SU-DHL-6 (cell line): ENCODE results near the gene SNX9.
"Not testable (repeated sequence)": the region's sequence is repeated elsewhere in the genome, so short reads cannot be mapped to it uniquely, and the experiment has no call there.

Experiments
- H2AFZ ChIP-seq: fragments of 200-600 bp; sonication (generic); 2 replicates; pipeline ENCODE4 v1.6.1; 2014; ENCODE audit warnings: low read depth, mild to moderate bottlenecking, moderate library complexity, mixed read lengths, antibody characterized with exemption, low read length; ENCODE audit not compliant: severe bottlenecking
- H3F3A ChIP-seq: fragments of 200-600 bp; shearing (Covaris generic); 2 replicates; pipeline ENCODE4 v1.6.0; 2016; ENCODE audit warnings: antibody characterized with exemption, mild to moderate bottlenecking; ENCODE audit not compliant: insufficient read depth
- H3K27ac ChIP-seq: fragments of 200-600 bp; sonication (generic); 2 replicates; pipeline ENCODE4 v1.5.1; 2016; ENCODE audit warnings: low read depth, mild to moderate bottlenecking, low read length, moderate library complexity, mixed read lengths
- H3K27me3 ChIP-seq: fragments of 200-600 bp; sonication (generic), shearing (Covaris generic); 2 replicates; pipeline ENCODE4 v1.6.0; 2014; ENCODE audit warnings: mild to moderate bottlenecking, low read length
- H3K36me3 ChIP-seq: fragments of 200-600 bp; sonication (generic); 2 replicates; pipeline ENCODE4 v1.6.1; 2014; ENCODE audit warnings: mild to moderate bottlenecking, low read length, mixed read lengths
- H3K4me2 ChIP-seq: fragments of 300-600, 200-600 bp; shearing (Covaris generic), sonication (generic); 2 replicates; pipeline ENCODE4 v1.6.0; 2014; ENCODE audit warnings: low read length, low read depth, mild to moderate bottlenecking; ENCODE audit not compliant: poor library complexity, severe bottlenecking
- H3K4me3 ChIP-seq: fragments of 200-600 bp; sonication (generic); 2 replicates; pipeline ENCODE4 v1.5.1; 2014; ENCODE audit warnings: antibody characterized with exemption, low read length, mild to moderate bottlenecking, mixed read lengths; ENCODE audit not compliant: insufficient read depth, poor library complexity, severe bottlenecking
- H3K79me2 ChIP-seq: fragments of 200-600 bp; sonication (generic); 2 replicates; pipeline ENCODE4 v1.6.1; 2014; ENCODE audit warnings: mild to moderate bottlenecking, low read length, moderate library complexity; ENCODE audit not compliant: insufficient read depth
- H3K9ac ChIP-seq: fragments of 200-600 bp; sonication (generic); 2 replicates; pipeline ENCODE4 v1.7.0; 2014; ENCODE audit warnings: mild to moderate bottlenecking, low read length
- H3K9me2 ChIP-seq: fragments of 200-600 bp; sonication (generic); replicated peaks from 2 replicates; pipeline ENCODE4 v1.6.1; 2014; ENCODE audit warnings: low read length; ENCODE audit not compliant: insufficient read depth
- H3K9me3 ChIP-seq: fragments of 200-600 bp; sonication (generic); 2 replicates; pipeline ENCODE4 v1.6.1; 2014; ENCODE audit warnings: low read length, mixed read lengths; ENCODE audit not compliant: insufficient read depth
- H4K20me1 ChIP-seq: fragments of 200-600 bp; sonication (generic); 2 replicates; pipeline ENCODE4 v1.6.1; 2014; ENCODE audit warnings: low read depth, mild to moderate bottlenecking, antibody characterized with exemption, low read length, moderate library complexity, mixed read lengths
- CTCF ChIP-seq: fragments of 200-600 bp; sonication (generic); IDR thresholded peaks from one replicate; pipeline ENCODE4 v1.5.1; 2017; ENCODE audit warnings: antibody characterized with exemption, mild to moderate bottlenecking, low read length, moderate library complexity; ENCODE audit not compliant: insufficient read depth, poor library complexity, severe bottlenecking
- EZH2phosphoT487 ChIP-seq: fragments of 200-600 bp; sonication (generic), shearing (Covaris generic); conservative IDR thresholded peaks from 2 replicates; pipeline ENCODE4 v1.6.1; 2018; ENCODE audit warnings: mild to moderate bottlenecking, antibody characterized with exemption, low read length, moderate library complexity, mixed read lengths

SNX9 gene

DNA sequence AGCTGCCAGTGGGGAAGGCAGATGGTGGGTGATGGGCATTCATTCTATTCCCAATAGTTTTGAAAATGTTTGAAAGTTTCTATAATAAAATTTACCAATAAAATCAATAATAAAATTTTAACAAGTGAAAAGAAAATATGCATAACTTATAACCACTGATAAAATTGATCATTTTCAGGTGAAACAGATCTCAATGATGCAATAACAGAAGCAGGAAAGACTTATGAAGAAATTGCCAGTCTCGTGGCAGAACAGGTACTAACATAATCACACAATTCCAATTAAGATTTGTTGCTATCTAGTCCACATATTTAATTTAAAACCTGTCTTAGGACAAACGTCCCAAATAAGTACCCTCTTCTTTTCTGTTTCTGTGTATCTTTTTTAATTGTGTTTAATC is 112.7 kb downstream of the SNX9 start:
- Histone ChIP-seq H3K27ac (no peak overlapping the region), H3F3A (no peaks in the 10 kb centered on the region), H2AFZ (no peak overlapping the region), H3K79me2 (no peaks in the 10 kb centered on the region), H3K36me3 (no peaks in the 10 kb centered on the region), H3K27me3 (no peaks in the 10 kb centered on the region), H3K4me2 (no peak overlapping the region), H4K20me1 (no peaks in the 10 kb centered on the region; the same call in 1 of the 2 replicates), H3K4me3 (no peak overlapping the region), H3K9me3 (no peaks in the 10 kb centered on the region), H3K9me2 (no peaks in the 10 kb centered on the region), H3K9ac (no peak overlapping the region)
- TF ChIP-seq CTCF (no peak), EZH2phosphoT487 (no peak)

- Histone ChIP-seq H2AFZ (no peak overlapping the region), H3K9me2 (no peaks in the 10 kb centered on the region), H3F3A (no peaks in the 10 kb centered on the region), H4K20me1 (no peaks in the 10 kb centered on the region; the same call in 1 of the 2 replicates), H3K9ac (no peak overlapping the region), H3K79me2 (no peaks in the 10 kb centered on the region), H3K27me3 (no peaks in the 10 kb centered on the region), H3K36me3 (no peaks in the 10 kb centered on the region), H3K4me2 (no peak overlapping the region), H3K27ac (no peak overlapping the region), H3K9me3 (no peaks in the 10 kb centered on the region), H3K4me3 (no peak overlapping the region)
- no peak for TF ChIP-seq EZH2phosphoT487
- TF ChIP-seq CTCF = no peak
These were observed 114.3 kb downstream of the SNX9 start for GRCh38 chr6:157937318-157937717.

DNA sequence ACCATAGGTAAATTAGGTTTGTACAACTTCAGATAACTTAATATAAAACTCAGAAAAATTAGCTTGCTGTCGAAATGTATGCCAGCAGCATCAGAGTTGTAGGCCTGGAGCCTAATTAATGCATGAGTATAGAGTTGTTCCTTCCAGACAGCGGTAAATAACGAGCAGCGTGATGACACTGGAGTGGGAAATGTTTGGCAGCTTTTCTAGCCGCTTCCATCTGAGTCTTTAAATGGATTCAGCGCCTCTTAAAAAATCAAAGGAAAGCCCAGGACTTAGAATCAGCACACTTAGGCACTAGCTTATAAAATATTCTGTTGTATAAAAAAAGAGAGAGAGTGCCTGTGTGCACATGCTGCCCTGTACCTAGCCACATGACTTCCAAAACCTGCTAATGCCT is 114.9 kb downstream of the SNX9 start:
- Histone ChIP-seq H3K27me3 (no peaks in the 10 kb centered on the region), H3K9me2 (no peaks in the 10 kb centered on the region), H3K79me2 (no peaks in the 10 kb centered on the region), H3F3A (no peaks in the 10 kb centered on the region), H3K4me3 (no peak overlapping the region), H2AFZ (no peak overlapping the region), H3K4me2 (no peak overlapping the region), H3K9ac (no peak overlapping the region), H3K9me3 (no peaks in the 10 kb centered on the region), H3K36me3 (no peaks in the 10 kb centered on the region), H4K20me1 (no peaks in the 10 kb centered on the region; the same call in 1 of the 2 replicates), H3K27ac (no peak overlapping the region)
- TF ChIP-seq CTCF = no peak
- no peak for TF ChIP-seq EZH2phosphoT487

GRCh38 chr6:157940375-157941036 is 117.5 kb downstream of the SNX9 start:
- not testable (repeated sequence) for H3K36me3 ChIP-seq, H3F3A ChIP-seq, H2AFZ ChIP-seq, H3K4me2 ChIP-seq, H4K20me1 ChIP-seq, H3K27ac ChIP-seq, H3K27me3 ChIP-seq, H3K9me3 ChIP-seq, H3K9ac ChIP-seq, H3K79me2 ChIP-seq, H3K4me3 ChIP-seq, H3K9me2 ChIP-seq
